GM18867 (cell line): ENCODE data around the gene RBL1.

Experiments
- ATAC-seq: cut with Tn5 transposase; IDR thresholded peaks from one replicate; pipeline ENCODE4 v1.9.1; 2021; ENCODE audit warnings: mild to moderate bottlenecking, moderate library complexity; ENCODE audit not compliant: unreplicated experiment

The RBL1 gene

GRCh38 chr20:36951979-36952738 is 143.6 kb downstream of the RBL1 start:
- no peak for ATAC-seq

- ATAC-seq: peak; percentile 87
Observed at GRCh38 chr20:36951198-36951978, 144.4 kb downstream of the RBL1 start, which contains the start of gene SAMHD1. TSS of gene SAMHD1 (minus strand) at chr20:36951708. CDS start at chr20:36951643, 65 bp downstream.

DNA sequence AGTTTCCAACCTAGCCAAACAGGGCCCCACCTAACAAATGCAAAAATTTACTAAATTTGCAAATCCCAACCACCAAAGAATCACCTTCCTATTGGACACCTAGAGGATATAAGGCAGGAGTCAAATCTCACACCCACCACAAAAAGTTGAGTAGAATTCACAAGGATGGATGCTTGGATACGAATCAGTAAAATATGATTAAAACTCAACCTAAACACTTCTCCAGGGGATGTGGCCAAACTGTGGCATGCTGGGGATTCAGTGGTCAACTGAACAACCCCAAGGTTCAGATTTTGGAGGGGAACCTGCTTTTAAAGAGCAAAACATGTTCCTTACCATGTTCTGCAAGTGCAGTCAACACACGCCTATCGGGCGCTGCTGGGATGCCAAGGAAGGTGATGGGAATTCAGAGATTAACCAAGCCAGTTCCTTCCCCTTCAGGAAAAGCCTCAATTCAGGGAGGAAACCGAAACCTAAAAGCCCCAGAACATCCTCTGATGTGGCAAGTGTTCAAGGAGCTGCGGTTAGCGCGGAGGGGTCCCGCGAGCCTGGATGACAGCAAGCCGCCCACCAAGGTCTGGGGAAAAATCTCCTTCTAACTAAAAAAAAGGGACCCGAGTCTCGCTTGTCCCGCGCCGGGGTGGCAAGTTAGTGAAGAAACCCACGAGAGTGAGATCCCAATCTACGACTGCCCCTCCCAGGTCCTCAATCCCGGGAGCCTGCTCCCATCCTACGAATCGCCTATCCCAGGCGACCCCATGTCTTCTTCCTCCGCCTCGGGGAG is 145.2 kb downstream of the RBL1 start:
- peak; percentile 6 for ATAC-seq
